ENCODE measurements around the gene RIPK4.

The RIPK4 gene

DNA sequence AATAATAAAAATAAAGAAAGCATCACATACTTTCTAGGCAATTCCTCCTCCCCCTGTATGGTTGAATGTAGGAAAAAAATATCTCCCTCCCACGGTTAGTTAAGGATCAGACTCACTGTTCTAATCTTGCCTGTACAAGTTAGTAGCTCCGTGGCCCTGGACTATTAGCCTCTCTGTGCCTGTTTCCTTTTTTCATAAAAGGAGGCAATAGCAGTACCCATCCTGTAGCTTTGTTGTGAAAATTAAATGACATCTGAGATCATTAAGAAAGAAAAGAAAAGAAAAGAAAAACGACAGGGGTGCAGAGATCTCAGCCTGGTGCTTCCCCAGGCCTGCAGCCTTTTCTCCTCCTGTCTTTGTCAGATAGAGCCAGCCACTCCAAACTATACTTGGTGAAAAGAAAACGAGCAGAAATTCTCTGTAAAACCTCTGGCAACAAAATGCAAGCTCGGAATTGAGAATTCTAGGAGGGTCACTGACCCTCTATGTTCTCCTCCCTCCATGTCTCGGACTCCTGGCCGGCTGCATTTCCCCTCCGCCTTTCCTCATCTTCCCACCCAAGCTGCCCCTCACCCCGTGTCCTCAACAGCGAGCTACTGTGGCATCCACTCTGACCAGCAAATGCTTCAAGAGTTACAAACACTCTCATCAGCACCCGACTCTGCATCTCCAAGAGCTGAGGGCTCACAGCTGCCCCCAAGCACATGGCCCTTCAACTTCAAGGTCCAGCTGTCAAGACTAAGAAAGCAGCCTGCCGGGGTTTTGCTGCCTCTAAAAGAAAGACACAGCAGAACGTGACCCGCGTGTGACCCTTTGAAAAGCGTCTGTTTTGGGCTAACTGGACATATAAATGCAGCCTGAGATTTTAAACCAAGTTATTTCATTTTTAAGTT, 13.6 kb downstream of the RIPK4 start:
- no peak for DNase-seq (ENCODE audit: low read depth in 3 of 3)

DNA sequence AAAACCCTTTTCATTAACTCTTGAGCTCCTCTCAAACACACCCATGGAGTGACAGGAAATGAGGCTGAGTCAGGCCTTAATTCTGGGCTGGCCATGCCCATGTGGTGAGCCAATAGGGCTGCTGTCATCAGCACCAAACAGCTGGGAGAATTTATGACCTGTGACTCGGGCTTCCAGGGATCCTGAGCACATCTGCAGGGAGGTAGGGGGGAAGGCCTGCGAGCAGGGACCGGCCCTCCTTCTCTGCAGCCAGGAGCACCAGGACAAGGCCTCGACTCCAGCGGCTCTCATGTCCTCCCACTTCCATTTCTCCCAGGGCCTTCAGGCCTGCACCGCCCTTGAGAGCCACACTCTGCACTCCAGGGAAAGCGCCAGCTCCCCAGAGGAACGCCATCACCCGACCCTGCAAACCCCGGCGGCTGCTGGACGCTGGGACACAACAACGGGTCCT, 14.6 kb downstream of the RIPK4 start:
- no peak for DNase-seq (ENCODE audit: low read depth in 3 of 3)

DNA sequence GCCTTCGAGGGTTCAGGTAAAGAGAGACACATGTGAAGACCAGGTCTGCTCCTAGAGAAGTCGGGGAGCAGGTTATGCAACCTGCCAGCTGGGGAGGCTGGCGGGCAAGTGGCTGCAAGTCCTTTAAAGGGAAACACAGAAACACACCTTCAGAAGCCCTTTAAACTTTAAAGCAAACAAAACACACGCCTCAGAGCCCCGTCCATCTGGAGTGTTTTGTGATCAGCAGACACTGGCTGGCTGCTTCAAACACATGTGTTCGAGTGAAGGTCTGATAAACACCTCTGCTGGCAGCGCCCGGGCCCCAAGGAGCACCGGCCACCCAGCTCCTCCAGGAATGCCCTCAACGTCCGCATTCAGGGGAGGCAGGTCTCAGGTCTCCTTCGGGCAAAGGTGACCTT, 15.2 kb downstream of the RIPK4 start:
- no peak for DNase-seq (ENCODE audit: low read depth in 3 of 3)

DNA sequence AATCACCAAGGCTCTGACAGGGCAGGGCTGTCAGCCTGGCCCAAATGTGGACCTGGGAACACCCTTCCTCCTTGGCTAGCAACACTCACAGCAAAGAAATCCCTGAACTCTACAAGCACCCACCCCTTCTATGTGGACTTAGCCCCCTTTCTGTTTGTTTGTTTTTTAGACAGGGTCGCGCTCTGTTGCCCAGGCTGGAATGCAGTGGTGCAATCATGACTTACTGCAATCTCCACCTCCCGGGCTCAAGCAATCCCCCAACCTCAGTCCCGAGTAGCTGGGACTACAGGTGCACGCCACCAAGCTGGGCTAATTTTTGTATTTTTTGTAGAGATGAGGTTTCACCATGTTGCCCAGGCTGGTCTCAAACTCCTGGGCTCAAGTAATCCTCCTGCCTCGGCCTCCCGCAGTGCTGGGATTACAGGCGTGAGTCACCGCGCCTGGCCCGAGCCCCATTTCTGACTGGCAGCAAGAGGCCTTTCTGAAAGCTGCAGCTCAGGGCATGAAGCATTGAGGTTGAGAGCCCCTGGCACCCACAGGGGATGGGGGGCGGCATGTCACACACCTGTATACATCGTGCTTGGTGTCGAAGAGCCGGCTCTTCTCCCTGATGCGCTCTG, 16.2 kb downstream of the RIPK4 start:
- DNase-seq (ENCODE audit: low read depth in 3 of 3): no peak

DNA sequence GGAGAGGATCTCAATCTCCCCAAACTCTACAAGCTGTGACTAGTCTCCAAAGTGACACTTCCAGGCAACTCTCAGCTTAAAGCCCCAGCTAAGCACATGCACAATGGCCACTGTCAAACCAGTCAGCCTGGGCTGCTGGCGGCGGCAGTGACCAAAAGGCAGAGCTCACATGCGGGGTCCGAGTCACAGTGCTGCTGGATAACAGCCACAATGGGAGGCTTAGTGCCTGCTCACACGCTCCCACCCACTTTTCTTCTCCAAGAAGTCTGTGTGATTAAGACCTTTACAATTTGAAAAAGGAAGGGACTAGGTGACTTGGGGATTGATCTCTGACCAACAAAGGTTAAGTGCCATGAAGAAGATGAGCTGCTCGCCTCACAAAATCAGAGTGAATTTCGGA, 16.8 kb downstream of the RIPK4 start:
- DNase-seq (ENCODE audit: low read depth in 3 of 3): no peak

DNA sequence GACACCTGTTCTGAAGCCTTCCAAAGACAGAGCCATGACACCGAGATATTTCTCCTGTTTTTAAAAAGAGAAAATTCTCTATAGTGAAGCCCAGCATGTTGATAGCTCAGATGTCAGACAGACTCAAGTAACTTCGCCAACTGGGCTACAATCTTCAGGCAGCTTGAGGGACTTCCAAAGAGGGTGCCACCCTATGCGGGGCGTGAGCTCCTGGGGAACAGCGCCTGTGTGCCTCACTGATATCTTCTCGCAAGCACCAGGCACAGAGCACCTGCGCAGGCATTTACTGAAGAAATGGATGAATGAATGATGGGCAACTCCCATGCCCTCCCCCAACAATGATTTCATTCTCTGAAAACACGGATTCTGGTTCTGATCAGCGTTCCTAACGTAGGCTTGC, 17.6 kb downstream of the RIPK4 start:
- DNase-seq (ENCODE audit: low read depth in 3 of 3): no peak

DNA sequence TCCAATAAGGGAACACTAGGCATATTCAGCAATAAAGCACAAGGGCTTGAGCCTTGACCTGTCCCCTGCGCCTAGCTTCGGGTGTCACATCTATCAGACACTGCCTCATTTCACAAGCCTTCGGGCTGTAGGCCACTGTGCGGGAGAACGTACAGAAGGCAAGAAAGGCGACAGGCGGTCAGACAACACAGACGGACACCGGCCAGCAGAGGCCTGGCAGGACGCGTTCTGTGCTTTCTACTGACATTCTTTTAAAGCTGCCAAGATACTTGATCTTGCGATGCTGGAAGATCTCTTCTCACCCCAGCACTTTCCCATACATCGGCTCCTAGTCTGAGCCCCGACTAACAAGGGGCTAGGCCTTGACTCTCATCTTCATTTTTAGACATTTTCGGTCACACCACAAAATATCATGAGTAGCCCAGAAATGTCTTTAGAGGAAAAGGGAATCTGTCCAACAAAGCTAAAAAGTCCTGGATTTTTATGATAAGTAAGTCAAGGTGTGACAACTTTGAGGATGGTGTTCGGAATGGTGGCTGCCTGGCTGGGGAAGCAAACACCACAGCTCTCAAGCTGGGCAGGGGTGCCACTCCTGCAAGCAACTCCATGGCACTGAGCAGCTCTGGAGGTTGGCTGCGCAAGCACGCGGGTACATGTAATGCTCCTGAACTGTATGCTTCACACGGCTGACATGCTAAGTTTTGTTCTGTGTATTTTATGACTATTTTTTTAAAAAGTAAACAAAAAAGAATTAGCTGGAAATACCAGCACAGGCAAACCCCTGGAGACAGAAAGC, 18.7 kb downstream of the RIPK4 start:
- DNase-seq (ENCODE audit: low read depth in 3 of 3): no peak

DNA sequence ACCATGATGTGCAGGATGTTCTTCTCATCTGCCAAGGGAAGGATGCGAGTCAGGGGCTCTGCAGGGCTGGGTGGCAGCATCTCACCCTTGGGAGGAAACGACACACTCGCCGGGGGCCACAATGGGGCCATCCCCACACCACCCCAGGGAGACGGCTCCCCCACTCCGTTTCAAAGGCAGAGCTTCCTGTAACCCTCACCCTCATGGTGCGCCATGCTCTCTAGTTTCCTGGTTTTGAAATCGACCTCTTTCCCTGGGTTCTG, 20.2 kb downstream of the RIPK4 start:
- no peak for DNase-seq (ENCODE audit: low read depth in 3 of 3)

DNA sequence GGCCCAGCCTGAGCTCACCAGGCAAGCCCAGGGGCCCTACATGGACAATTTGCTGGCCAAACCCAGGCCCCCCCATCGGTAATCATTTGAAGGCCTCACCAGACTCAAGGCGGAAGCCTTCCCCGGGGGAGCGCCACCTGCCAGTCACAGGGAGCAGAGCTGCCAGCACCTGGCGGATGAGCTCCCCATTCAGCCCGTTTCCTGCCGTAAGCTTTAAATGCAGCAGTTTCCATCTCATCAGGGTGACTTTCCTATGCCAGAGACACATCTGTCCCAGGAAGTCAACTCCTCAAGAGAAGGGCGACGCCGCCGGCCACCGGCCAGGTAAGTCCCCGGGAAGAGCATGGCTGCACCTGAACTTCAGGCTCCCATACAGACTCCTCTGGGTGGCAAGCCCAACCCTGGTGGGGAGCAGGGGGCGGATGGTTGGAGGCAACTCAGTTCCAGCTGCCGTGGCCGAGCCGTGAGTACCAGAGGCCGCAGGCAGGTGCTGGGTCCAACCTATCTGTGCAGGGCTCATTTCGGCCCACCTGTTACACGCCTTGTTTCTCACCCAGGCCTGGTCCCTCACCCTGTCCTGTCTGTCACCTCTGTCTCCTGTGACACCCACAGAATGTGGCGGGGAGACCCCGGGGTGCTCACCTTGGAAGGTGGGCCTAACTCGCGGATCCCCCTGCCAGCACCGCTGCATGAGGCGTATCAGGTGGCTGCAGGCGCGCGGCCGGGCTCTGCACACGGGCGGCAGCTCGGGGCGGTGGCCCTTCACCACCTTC, 20.7 kb downstream of the RIPK4 start:
- no peak for DNase-seq (ENCODE audit: low read depth in 3 of 3)

DNA sequence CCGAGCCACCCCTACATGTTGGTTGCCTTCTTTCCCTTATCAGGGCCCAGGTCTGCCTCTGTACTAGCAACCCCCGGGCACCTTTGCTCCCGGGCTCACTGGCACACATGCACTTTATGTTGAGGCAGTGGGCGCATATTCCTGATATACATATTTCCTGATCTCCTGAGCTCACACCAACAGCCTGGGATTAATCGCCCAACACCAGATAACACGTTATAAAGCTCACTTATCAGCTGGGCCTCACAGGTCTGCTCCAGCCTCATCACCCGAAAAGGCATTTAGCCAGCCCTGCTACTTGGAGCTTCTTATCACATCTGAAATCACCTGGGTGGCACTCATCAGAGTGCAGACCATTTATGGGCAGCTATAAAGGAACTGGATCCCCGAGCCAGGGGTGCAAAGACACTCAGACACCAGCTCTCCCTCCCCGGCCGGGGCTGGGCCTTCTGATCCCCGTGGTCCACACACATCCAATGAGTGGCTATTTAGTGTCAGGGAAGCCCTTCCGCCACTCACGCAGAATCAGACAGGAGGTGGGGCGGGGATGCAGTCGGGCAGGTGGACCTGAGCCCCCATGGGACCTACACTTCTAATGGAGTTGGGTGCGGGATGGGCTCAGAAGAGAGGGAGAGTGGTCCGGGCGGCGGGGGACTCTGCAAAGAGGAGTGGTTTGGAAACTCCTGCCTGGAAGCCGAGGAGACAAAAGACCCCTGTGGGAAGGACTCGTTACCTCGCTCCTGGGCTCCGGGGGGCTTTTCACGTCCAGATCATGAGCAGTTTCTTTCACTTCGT, 21.6 kb downstream of the RIPK4 start:
- DNase-seq (ENCODE audit: low read depth in 3 of 3): no peak

DNA sequence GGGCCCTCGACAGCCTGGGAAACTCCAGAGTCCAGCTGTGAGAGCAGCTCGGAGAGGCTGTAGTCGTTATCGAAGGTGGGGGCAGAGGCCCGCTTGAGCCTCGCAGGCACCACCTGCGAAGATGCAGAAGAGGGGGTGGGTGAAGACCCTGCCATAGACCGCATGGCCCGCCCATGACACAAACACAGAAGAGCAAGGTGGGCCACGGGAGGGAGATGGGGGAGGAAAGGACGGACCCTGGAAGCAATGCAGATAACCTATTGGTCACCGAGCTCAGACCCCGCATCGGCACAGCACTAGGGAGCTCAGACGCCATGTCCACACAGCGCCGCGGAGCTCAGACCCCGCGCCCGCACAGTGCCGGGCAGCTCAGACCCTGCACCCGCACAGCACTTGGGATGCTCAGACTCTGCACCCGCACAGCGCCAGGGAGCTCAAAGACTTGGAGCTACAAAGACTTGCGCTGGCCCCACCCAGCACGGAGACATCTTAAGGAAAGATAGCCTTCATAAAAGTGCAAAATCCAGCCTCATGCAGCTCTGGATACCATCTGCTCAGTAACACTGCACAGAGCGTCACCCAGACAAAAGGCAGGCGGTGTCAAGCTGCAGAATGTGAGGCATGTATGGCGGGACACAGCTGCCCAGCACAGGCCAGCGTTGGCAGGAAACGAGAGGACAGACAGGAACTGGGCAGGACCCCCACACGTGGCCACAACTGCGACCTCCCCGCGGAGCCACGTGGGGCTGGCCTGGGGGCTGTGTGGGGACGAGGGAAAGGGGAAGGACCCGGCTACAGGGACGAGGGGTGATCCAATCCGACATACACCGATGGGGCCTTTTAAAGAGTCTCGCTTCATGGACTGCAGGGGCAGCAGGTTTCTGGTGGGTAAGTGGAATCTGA, 22.6 kb downstream of the RIPK4 start:
- no peak for DNase-seq (ENCODE audit: low read depth in 3 of 3)

DNA sequence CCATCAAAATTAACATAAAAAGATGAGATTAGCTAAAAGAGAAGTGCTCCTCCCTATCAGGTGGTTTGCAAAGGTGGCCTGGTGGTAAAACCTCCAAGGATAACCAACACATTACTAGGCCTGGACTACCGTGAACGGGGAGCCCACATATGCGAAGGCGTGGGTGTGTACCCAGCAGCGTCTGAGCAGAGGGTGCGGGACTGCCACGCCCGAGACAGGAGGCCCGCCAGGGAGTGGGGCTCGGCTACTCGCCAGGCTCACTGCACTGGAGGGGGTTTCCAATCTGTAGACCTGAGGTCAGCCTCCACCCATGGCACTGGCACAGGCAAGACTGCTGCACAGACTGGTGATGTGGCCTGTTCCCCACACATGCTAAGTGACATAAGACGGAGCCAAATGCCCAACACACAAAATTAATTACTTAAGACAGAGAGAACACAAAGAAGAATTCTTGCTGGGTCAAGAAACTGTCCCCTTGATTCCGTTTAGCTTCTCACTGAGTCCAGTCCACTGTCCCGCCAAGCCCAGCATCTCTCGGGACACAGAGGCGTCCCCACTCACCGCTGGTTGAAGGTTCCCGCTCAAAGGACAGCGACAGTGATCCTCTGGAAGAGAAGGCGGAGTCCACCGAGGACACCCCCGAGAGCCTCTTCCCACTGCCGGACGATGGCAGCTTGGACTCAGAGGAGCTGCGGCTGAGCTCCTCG, 23.4 kb downstream of the RIPK4 start:
- no peak for DNase-seq (ENCODE audit: low read depth in 3 of 3)

DNA sequence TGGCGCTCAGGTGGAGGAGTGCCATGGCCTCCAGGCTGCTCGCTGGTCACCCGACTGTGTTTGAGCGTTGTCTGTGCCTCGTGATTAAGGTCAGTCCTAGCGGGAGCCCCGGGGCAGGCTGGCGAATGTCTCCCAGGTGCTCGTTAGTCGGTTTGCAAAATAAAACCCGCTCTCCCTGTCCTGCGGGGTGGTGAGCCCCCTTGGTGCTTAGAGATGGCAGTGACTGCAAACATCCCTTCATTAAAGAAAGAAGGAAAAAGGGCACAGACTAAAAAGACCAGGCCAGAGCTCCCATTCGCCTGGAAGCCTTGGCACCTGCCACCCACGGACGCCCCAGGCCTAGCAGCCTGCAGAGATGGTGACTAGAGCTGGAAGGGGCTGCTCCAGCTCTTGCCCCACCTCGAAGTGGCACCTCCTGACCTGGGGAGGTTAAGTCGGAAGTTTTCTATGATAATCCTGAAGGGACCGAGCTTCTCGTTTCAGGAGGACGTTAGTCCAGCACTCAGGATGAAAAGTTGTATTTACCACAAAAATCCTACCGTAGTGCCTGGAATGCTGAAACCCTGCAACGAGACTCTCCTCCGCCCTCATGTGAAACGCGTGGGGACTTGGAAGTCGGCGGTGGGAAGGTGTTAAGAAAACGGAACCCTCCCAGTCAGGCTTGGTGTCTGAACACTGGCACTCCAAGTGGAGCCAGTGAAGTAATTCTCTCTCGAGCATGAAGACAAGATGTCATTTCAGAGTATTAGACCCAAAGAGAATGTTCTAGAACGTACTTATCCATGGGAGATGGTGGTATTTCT, 24.6 kb downstream of the RIPK4 start:
- DNase-seq (ENCODE audit: low read depth in 3 of 3): no peak

DNA sequence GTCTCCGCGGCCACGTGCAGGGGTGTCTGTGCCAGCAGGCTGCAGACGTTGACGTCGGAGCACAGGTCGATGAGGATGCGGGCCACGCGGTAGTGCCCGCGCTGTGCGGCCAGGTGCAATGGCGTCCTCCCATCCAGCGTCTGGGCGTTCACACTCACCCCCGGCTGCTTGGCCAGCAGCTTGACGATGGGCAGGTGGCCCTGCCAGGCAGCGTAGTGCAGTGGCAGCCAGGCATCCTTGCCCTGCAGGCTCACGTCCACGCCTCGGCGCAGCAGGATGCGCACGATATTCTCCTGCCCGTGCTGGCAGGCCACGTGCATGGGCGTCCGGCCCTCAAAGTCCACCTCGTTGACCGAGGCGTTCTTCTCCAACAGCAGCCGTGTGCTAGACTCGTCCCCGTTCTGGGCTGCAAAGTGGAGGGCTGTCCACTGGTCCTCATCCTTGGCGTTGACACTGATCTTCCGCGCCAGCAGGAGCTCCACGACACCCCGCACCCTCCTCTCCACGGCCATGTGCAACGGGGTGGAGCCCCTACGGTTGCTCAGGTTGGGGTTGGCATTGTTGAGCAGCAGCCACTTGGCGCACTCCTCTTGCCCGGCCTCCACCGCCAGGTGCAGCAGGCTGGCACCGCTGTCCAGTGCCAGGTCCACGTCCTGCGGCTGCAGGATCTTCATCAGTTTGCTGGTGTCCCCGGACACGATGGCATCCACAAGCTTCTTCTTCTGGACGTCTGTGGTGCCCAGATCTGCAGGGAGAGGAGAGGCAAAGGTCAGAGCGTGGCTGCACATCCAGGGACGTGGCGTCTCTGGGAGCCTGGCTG, 25.4 kb downstream of the RIPK4 start:
- DNase-seq (ENCODE audit: low read depth in 3 of 3): no peak

DNA sequence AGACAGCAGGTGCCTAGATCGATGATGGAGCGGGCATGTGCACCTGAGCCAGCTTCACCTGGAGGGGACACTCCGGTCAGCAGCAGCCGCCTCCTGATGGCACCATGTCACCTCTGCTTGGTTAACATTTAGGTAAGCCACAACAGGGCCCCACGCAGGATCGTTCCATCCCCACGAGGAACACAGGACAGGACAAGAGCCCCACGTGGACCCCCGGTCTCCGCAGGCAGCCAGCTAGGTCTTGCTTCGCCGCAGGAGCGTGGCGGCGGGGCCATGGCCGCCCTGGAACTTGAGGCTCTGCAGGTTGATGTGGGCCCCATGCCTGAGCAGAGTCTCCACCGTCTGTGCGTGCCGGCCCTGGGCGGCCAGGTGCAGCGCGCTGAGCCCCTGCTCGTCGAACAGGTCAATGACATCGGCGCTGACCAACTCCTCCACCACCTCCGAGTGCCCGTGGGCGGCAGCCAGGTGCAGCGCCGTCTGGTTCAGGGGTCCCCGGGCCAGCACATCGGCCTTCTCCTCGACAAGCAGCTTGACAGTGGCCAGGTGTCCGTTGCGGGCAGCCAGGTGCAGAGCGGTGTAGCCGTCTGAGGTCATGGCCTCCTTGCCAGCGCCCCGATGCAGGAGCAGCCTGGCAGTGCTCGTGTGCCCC, 26.1 kb downstream of the RIPK4 start:
- DNase-seq (ENCODE audit: low read depth in 3 of 3): no peak

DNA sequence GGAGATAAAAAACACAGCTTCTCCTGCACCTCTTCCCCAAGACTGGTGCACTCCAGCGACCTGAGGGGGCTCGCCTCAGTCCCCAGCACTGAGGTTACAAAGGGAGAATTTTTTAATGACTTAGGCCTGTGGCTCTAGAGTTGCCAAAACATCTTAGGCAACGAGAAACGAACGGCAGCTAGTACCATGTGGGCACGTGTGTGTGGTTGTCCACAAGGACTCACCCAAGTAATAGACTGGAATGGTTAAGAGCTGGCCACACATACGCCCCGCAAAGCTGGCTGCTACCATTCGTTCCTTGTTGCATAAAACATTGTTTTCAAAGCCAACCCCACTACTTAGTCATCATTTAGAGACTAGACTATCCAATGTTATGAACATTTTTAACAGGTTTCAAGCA, 26.9 kb downstream of the RIPK4 start:
- DNase-seq (ENCODE audit: low read depth in 3 of 3): no peak

DNA sequence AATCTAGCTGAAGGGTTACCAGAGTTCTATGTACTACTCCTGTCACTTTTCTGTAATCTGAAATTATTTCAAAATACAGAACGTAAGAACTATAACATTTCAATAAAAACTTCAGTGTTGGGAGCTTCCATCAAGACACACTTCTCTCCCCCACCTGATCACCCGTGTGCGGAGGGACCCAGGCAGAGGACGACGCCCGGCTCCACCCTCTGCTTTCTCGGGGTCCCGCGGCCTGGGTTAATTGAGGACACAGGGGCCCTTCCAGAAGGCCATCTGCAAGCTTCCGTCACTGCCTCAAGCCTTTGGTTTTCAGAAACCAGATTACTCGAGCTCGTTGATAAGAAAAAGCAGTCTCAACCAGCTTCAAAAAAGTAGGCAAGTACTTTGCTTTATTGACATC, 27.8 kb downstream of the RIPK4 start:
- no peak for DNase-seq (ENCODE audit: low read depth in 3 of 3)
